ENCODE measurements around the gene USE1. TPM values are rescaled to one million over a fixed set of nuclear protein-coding genes. Genes with fewer than 3 reads are reported as not detected.

Gene USE1
- total and polyA plus RNA-seq, 9 of the 15 experiments (the other 6 are each of a cell fraction or from before 2014, with no cell fraction given), result 17.3 to 52.4 (median 34.0) TPM

GRCh38 chr19:17226002-17226933 is 11.1 kb downstream of the USE1 start, which contains the start of gene OCEL1 (continued):
- peak; percentile 67; the same call in 1 of the 2 replicates for TF ChIP-seq NR2C2 (CRISPR knock-in tag; IDR thresholded peaks at IDR 0.05)
- peak; percentile 95 for TF ChIP-seq NR2C2 (tag; IDR thresholded peaks at IDR 0.05)
- TF ChIP-seq KLF13 (tag; IDR thresholded peaks at IDR 0.05; ENCODE audit: borderline replicate concordance, low read depth), result 0 out of 2 replicates have a peak, but pooled peaks have one; percentile 11
- TF ChIP-seq BHLHE40 (IDR thresholded peaks at IDR 0.05; ENCODE audit: low read length), result no peak; the same call in 1 of the 2 replicates
- TF ChIP-seq TBP (optimal IDR thresholded peaks at IDR 0.05; ENCODE audit: low read depth, low read length), result peak; percentile 84
- TF ChIP-seq SAP30 (IDR thresholded peaks at IDR 0.05; ENCODE audit: borderline replicate concordance, insufficient read depth, low read depth, low read length, poor library complexity, severe bottlenecking), result peak; percentile 73
- peak; percentile 40 for TF ChIP-seq PKNOX1 (IDR thresholded peaks at IDR 0.05)
- TF ChIP-seq CTBP1 (IDR thresholded peaks at IDR 0.05; ENCODE audit: borderline replicate concordance), result peak; percentile 82
- peak; percentile 74; the same call in 1 of the 2 replicates for TF ChIP-seq LCOR (CRISPR knock-in tag; IDR thresholded peaks at IDR 0.05)
- peak; percentile 25; the same call in 1 of the 2 replicates for TF ChIP-seq SOX6 (IDR thresholded peaks at IDR 0.05)
- TF ChIP-seq U2AF1 (optimal IDR thresholded peaks at IDR 0.05; ENCODE audit: low read depth, low read length), result peak; percentile 29
- no peak for TF ChIP-seq CCAR2 (IDR thresholded peaks at IDR 0.05; ENCODE audit: low read depth, low read length)
- TF ChIP-seq SMAD4 (CRISPR knock-in tag; conservative IDR thresholded peaks at IDR 0.05), result peak; percentile 50
- 0 out of 2 replicates have a peak, but pooled peaks have one; percentile 54 for TF ChIP-seq ELF4 (CRISPR knock-in tag; IDR thresholded peaks at IDR 0.05)
- peak; percentile 94 for TF ChIP-seq CEBPB (tag; IDR thresholded peaks at IDR 0.05)

All from K562 (cell line).